NT2/D1 (cell line): ENCODE data around the gene LGALS1.

Experiments
- DNase-seq: peaks from one replicate; pipeline ENCODE4 v3.0.0-alpha.2; 2011; ENCODE audit warnings: low read depth, low spot score
- H3K27me3 ChIP-seq: 2 replicates; pipeline ENCODE4 v1.6.0; 2011; ENCODE audit warnings: mild to moderate bottlenecking; ENCODE audit not compliant: insufficient read length, insufficient read depth
- H3K36me3 ChIP-seq: 2 replicates; pipeline ENCODE4 v1.6.1; 2011; ENCODE audit warnings: mild to moderate bottlenecking, low read length, mixed read lengths; ENCODE audit not compliant: insufficient read depth, insufficient read length
- H3K4me1 ChIP-seq: 2 replicates; pipeline ENCODE4 v1.5.1; 2011; ENCODE audit not compliant: insufficient read depth, insufficient read length
- H3K4me3 ChIP-seq: 2 replicates; pipeline ENCODE4 v1.5.1; 2011; ENCODE audit warnings: low read depth; ENCODE audit not compliant: insufficient read length
- H3K9ac ChIP-seq: 2 replicates; pipeline ENCODE4 v1.6.0; 2011; ENCODE audit warnings: low read depth; ENCODE audit not compliant: insufficient read length
- H3K9me3 ChIP-seq: 2 replicates; pipeline ENCODE4 v1.5.1; 2011; ENCODE audit warnings: mild to moderate bottlenecking, low read length; ENCODE audit not compliant: insufficient read depth
- SUZ12 ChIP-seq: IDR thresholded peaks from 2 replicates; pipeline ENCODE4 v1.6.1; 2011; ENCODE audit not compliant: insufficient read length, insufficient read depth; ENCODE audit errors: extremely low read depth
- YY1 ChIP-seq: IDR thresholded peaks from 2 replicates; pipeline ENCODE4 v1.6.1; 2011; ENCODE audit not compliant: insufficient read length, insufficient read depth
- ZNF274 ChIP-seq: IDR thresholded peaks from 2 replicates; pipeline ENCODE4 v1.6.1; 2011; ENCODE audit warnings: mild to moderate bottlenecking, low read depth, low read length

The LGALS1 gene

DNA sequence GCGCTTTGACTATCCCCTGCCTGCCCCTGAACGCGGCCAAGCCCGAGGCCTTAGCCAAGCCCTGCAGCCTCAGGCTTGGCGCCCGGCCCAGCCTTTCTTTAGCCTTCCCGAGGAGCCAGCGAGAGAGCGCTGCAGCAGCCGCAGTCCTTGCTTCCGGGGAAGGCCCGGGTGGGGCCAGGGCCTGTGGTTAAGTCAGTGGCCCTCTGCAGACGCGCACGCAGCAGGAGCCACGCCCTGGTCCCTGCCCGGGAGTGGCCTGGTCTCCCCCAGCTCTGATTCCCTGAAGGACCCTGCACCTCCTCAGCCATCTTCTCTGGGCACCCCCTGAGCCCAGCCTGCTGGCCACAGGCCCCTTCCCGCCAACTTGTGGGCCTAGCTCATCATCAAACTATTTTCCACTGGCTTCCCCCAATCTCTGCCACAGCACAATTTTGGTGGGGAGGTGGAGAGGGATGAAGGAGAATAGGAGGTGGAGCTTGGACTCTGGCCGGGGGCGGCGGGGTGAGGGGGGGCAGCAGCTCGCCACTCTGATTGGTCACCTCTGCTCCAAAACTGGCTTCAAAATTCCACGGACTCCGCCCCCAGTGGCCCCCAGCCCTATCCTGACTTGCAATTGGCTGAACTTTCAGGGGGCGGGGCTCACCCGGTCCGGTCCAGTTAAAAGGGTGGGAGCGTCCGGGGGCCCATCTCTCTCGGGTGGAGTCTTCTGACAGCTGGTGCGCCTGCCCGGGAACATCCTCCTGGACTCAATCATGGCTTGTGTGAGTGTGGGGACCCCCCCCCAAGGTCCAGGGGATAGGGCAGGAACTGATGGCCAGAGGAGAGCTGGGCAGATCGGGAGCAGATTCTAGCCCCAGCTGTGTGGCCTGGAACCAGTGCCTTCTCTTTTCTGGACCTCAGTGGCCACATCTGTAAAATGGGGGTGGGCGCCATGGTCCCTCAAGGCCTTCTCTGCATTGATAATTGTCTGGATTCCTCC lies at the start of gene LGALS1:
Gene LGALS1, plus strand, starts transcription at position 686 of the 979 bp plus-strand sequence. Its CDS starts 67 bp downstream, at position 753.
- DNase-seq = no peak
- peaks cover 7% of the 10 kb centered on the region for H3K4me1 ChIP-seq
- H3K36me3 ChIP-seq = peaks cover 18% of the 10 kb centered on the region
- H3K27me3 ChIP-seq = no peaks in the 10 kb centered on the region
- H3K9ac ChIP-seq = peak within 1 kb of the TSS; percentile 72
- peak within 1 kb of the TSS; percentile 47 for H3K4me3 ChIP-seq
- no peak for TF ChIP-seq YY1
- TF ChIP-seq ZNF274 = no peak
- no peak for TF ChIP-seq SUZ12
- no peaks in the 10 kb centered on the region for H3K9me3 ChIP-seq

DNA sequence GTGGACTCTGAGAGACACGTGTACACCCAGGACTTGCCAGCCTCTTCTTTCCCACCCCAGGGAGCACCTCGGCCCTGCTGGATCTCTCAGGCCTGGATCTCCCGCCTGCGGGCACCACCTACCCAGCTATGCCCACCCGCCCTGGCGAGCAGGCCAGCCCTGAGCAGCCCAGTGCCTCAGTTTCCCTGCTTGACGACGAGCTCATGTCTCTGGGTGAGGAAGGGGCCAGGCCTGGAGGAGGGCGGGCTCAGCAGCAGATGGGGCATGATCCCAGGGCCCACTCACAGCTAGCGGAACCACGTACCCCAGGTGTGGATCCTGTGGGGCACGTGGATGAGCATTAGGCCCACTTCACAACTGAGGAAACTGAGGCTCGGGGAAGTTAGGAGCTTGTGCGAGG lies 49.7 kb upstream of the LGALS1 start:
- peak overlapping the region; percentile 21 for H3K9ac ChIP-seq
- no peak overlapping the region for H3K4me3 ChIP-seq
- H3K36me3 ChIP-seq = peaks cover 62% of the 10 kb centered on the region

DNA sequence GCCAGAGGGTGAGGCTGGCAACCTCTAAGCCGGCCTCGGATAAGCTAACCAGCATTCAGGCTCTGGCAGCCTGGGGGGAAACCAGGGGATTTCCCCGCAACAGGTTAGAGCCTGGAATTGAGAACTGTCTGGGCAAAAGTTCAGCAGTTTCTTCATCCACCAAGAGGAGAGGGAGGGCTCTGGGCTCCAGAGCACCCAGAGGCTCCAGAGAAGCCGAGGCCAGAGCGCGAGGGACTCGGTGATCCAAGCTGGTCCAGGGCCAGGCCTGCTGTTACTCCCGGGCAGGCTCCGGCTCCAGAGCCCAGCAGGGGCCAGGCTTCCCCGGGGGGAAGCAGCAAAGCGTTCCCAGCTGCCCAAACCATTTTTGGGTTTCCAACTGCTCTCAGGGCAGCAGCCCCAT lies 49.3 kb upstream of the LGALS1 start:
- DNase-seq = no peak
- no peak for TF ChIP-seq SUZ12
- peaks cover 61% of the 10 kb centered on the region for H3K36me3 ChIP-seq
- H3K9me3 ChIP-seq = no peaks in the 10 kb centered on the region
- H3K9ac ChIP-seq = peak overlapping the region; percentile 21
- H3K4me1 ChIP-seq = peaks cover 11% of the 10 kb centered on the region
- no peaks in the 10 kb centered on the region for H3K27me3 ChIP-seq
- H3K4me3 ChIP-seq = no peak overlapping the region

More for the DNA sequence above, 49.7 kb upstream of the LGALS1 start:
- DNase-seq = no peak
- no peaks in the 10 kb centered on the region for H3K9me3 ChIP-seq
- no peak for TF ChIP-seq SUZ12
- TF ChIP-seq YY1 = no peak
- TF ChIP-seq ZNF274 = no peak
- no peaks in the 10 kb centered on the region for H3K27me3 ChIP-seq
- H3K4me1 ChIP-seq = peaks cover 11% of the 10 kb centered on the region

DNA sequence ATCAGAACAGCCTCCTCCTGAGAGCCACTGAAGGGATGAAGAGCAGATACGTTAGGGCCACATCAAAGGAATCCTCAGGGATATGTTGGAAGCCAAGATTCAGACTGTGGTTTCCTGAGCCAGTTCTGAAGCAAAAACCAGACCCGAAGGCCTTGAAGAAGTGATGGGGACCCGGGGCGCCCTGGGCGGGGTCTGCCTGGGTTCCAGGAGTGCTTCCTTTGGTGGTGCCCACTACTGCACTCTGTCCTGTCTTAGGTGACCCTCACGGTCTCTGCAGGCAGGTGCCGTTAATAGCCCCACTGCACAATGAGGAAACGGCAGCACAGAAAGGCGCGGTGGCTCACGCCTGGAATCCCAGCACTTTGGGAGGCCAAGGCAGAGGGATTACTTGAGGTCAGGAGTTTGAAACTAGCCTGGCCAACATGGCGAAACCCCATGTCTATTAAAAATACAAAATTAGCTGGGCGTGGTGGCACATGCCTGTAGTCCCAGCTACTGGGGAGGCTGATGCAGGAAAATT lies 48.8 kb upstream of the LGALS1 start:
- Histone ChIP-seq H3K4me3 (no peak overlapping the region), H3K9me3 (no peaks in the 10 kb centered on the region), H3K27me3 (no peaks in the 10 kb centered on the region), H3K36me3 (peaks cover 60% of the 10 kb centered on the region), H3K9ac (no peak overlapping the region), H3K4me1 (peaks cover 11% of the 10 kb centered on the region)
- DNase-seq = no peak
- TF ChIP-seq SUZ12 = no peak
- no peak for TF ChIP-seq ZNF274
- no peak for TF ChIP-seq YY1

DNA sequence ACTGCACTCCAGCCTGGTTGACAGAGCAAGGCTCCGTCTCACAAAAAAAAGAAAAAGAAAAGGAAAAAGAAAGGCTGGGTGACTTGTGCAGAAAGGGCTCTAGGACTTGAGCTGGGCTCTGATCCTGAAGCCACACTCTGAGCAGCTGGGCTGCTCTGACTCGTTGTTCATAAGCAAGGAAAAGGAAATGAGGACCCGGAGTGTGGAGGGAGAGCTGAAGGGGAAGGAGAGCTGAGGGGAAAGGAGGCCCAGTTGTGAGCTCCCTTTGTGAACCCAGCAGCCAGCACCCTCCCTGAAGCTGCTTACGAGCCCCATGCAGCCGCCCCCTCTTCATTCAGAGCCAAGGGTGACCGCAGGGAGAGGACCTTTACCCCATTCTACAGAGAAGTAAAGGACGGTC lies 48.3 kb upstream of the LGALS1 start:
- Histone ChIP-seq H3K9me3 (no peaks in the 10 kb centered on the region), H3K36me3 (peaks cover 65% of the 10 kb centered on the region), H3K4me3 (no peak overlapping the region), H3K9ac (peak overlapping the region; percentile 32), H3K4me1 (peaks cover 11% of the 10 kb centered on the region), H3K27me3 (no peaks in the 10 kb centered on the region)
- TF ChIP-seq YY1 (no peak), SUZ12 (no peak), ZNF274 (no peak)
- no peak for DNase-seq

DNA sequence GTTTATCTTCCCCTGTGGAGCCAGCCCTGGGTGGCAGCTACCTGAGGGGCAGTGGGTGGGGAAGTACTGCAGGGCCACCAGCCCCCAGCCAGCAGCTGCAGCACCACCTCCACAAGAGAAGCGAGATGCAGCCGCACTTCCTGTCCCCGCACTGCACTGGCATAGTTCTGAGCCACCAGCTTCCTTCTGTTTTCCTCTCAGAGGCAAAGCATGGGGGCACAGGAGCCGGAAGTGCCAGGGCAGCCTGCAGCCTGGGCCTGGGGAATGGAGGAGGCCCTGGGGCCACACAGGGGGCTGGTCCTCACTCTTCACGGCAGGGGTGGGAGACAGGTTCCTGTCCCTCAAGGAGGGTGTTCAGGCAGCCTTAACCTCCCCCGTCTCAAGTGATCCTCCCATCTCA lies 47.9 kb upstream of the LGALS1 start:
- no peak for DNase-seq
- Histone ChIP-seq H3K4me1 (peaks cover 11% of the 10 kb centered on the region), H3K4me3 (no peak overlapping the region), H3K9ac (peak overlapping the region; percentile 32), H3K36me3 (peaks cover 68% of the 10 kb centered on the region), H3K9me3 (no peaks in the 10 kb centered on the region), H3K27me3 (no peaks in the 10 kb centered on the region)
- TF ChIP-seq SUZ12 (no peak), ZNF274 (no peak), YY1 (no peak)

DNA sequence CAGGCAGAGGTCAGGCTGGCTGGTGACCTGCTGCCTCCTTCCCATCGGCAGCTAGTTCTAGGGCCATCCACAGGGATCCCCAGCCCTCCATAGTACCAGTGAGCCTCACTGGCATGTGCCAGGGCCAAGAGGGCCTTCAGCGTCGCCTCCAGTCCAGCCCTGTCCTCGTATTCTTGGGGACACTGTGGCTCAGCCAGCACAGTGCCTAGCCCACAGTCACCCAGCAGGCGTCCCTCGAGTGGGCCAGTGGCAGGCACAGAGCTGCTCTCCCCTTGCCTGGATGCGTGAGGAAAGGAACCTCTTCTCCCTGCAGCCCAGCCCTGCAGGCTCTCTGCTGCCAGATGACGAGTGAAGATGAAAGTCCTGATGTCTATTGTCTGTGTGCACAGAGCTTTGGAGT lies 46.6 kb upstream of the LGALS1 start:
- Histone ChIP-seq H3K9me3 (no peaks in the 10 kb centered on the region), H3K4me1 (peaks cover 17% of the 10 kb centered on the region), H3K27me3 (no peaks in the 10 kb centered on the region), H3K9ac (no peak overlapping the region), H3K36me3 (peaks cover 64% of the 10 kb centered on the region), H3K4me3 (no peak overlapping the region)
- no peak for TF ChIP-seq ZNF274
- TF ChIP-seq SUZ12 = no peak
- TF ChIP-seq YY1 = no peak
- DNase-seq = no peak
